GM20431 (cell line): ENCODE data around the gene AKAIN1.

ENCODE experiments used
- in situ Hi-C: fragments of 300-500 bp; cut with MseI, MboI; formaldehyde crosslinking; loops from one replicate; pipeline ENCODE4 v1.15.0; 2020; ENCODE audit warnings: low sequenced_read_pairs; ENCODE audit not compliant: unreplicated experiment

The AKAIN1 gene, protein sequence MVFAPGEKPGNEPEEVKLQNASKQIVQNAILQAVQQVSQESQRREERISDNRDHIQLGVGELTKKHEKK

DNA sequence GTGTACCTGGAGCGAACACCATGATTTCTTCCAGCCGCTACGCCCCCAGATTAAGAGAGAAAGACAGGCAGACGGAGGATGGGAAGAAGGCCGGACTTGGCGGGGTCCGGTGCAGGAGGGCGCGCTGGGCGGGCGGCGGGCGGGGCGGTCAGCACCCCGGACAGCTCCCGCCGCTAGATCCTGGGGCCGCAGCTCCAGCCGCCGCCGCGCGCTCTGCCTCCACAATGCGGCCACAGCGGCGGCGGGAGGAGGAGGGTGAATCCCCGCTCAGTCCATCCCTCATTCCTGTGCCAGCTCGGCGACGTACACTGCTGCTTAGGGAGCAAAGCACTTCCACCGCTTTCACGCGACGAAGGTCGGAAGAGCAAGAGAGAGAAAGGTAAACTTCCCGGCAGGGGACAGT, at the start of gene AKAIN1:
AKAIN1 (minus strand) TSS at position 226 of the 403 bp plus-strand sequence; CDS start at position 22, 204 bp downstream.
- in situ Hi-C loops, result no loop called here

DNA sequence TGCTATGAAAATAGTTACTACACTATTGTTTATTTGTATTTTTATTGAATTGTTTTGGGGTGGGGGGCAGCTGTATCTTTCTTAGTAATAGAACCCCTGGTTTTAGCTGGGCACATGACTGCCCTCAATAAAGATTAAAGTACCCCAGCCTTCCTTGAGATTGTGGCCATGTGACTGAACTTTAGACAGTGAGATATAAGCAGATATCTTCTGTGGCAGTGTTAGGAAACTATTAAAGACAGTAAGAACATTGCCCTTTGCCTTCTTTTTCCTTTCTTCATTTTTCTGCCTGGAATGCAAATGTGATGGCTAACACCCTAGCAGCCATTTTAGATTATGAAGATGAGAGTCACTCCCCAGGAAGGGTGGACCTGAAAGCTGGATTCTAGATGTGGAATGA, 47.9 kb upstream of the AKAIN1 start:
- in situ Hi-C loops, result no loop called here

DNA sequence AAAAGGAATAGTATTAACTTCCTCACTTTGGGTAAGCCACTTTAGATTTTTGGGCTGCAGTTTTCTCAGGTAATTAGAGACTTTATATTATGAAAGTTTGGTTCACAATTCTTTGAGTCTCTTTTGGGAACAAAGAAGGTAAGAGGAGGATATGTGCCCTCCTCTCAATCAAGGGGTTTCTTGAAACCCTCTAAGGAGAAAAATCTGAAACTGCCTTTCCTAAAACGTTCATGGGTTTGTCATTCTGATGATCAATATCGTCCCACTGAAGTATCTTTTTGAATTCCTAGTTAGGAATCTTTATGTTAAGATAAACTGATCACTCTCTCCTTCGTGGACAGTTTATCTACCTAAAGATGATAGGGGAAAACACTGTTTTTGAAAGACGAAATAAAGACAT, 42.4 kb upstream of the AKAIN1 start:
- in situ Hi-C loops, result no loop called here

DNA sequence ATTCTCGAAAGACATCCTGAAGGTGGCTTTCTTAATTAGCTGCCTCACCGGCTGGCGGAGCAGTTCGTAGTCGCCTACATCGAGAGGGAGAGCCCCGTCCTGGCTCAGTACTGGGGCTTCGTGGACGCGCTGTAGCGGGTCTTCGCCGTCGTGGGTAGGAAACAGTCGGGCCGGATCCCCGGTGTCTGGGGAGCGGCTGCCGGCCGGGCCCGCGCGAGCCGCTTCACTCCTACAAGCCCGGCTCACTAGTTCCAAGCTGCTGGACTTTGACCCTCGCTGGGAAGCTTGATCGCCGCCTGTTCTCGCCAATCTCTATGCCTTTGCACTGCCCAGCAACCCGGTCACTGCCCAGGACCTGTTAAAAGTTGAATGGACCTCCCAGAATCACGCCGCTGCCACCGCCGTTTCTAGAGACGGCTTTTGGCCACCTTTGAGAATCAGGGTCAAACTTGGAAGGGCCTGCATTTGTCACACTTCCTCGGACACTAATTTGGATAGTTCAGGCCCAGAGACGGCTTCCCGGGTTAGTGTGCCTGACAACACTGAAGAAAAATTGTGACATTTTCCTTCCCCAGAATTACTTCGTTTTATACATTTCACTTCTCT, 41.4 kb upstream of the AKAIN1 start:
- in situ Hi-C loops, result no loop called here

DNA sequence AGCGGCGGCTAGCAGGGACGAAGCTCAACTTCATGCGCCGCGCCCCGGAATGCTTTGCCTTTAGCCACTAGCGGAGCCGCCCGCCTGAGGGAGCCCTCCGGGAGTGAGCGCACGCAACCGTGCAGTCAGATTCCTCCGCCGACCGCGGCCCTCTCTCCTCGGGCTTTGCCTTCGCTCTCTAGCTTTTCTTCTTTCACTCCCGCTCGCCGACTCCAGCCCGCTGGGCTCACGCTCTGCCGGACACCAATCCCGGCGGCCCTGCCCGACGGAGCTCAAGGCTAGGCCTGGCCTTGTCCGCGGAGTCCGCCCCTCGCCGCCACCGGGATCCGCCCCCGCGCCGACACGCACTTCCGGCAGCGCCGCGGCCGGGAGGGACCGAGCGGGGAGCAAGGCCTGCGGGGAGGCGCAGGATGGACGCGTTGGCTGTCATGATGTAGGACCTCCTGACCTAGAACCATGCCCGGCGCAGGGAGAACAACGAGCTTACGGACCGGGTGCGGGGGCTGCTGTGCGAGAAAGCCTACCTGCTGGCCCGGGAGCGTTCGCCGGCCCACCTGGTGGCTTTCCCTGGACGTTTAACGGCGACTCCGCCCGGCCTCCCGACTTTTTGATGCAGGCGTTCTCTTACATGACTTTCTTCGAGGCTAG, 40.8 kb upstream of the AKAIN1 start:
- in situ Hi-C loops, result no loop called here

DNA sequence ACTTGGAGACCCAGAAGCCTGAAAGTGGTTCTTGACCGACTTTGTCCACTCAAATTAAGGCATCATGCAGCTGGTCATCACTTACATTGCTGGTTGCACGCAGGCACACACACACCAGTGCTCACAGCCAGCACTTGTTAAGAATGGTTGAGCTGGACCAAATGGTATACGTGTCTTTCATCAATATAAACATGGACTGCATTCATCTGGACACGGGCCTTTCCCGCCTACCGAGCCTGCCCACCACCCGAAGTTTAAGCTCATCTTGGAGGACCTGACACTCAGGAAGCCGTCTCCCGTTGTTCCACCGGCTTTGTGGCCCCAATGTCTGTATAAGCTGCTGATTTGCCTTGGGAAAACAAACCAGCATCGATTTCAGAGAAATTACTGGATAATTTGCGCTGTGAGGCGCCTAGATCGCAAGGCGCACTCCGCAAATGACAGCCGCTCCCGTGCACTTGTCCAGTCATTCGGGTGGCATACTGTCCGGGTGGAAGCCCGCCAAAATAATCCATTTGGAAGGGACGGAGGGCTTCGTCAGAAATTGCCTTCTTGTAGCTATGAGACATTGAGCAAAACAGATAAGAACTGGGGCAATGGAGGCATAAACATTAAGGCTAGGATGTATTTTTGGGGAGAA, 40.1 kb upstream of the AKAIN1 start:
- in situ Hi-C loops, result no loop called here

DNA sequence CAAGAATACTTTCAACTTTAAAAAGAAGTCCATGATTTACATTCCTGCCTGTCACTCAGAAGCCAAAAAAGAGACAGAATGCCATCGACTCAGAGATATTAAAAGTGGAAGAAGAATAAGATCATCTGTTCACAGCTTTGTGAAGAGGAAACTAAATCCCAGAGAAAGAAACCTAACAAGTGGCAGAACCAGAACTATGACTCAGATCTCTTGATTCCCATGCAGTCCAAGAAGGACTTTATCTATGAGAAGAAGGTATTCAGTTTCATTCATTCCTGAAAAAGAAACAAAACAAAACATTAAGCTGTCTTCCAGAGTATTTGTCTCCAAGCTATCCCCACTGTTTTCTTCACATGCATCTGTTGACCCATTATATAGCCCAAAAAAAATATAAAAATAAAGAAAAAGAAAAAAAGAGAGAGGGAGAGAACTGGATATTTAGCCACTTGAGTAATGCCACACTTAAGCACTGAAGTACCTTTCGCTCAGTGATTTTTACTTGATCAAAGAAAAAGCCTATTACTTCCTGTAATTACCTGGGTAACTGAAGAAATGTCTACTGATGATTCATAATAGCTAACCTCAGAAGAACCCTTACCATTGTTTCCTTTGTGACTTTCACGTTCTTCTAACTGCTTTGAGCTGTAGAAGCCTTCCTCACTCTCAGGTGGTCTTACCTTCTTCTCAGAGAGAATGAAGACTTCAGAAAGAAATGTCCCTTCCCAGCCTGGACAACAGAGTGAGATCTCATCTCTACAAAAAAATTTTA, 17.7 kb upstream of the AKAIN1 start:
- in situ Hi-C loops, result no loop called here

DNA sequence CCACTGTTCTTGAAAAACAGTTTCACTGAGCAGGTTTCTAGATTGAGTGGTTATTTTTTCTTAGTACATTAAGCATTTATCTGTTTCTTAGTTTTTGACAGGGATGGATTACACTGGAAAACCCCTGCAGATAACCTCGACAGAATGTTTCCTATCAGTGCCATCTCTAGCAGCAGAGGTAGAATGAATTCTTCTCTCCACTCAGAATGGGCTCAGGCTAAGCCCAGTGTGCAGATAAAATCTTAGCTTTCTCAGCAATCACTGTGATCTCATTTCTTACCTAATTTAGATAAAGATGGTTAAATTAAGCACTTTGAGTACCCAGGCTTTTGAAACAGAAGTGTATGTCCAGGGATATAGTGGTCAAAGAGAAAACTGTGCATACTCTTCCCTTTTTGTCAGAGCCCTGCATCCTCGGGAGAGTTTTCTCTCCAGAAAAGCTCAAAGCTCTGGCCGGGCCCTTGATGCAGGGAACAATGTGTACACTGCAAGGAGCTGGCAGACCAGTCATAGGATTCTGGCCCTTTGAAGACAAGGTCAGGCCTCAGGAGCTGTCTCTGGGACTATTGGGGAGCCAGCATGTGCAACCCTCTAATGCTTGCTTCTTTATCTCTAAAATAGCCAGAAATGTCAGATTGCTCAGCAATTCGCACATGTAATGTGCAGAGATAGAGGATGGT, 10.6 kb upstream of the AKAIN1 start:
- in situ Hi-C loops, result no loop called here

DNA sequence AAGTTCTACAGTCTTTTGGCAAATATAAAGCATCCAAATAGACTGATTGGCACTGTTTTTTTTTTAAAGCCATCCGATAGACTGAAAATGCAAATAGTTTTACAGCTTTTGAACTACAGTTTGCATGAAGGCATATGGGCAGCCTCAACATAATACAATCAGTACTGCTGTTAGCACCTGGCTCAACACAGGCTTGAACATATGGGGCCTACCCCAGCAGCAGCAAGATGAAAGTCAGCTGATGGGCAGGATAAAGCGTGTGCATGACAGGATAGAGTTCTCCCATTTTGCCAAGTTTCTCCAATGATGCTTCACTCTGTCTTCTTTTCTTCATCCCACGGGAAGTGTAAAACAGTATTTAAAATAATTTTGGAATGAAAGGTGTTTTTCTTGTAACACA, 1.3 kb upstream of the AKAIN1 start:
- in situ Hi-C loops, result no loop called here

DNA sequence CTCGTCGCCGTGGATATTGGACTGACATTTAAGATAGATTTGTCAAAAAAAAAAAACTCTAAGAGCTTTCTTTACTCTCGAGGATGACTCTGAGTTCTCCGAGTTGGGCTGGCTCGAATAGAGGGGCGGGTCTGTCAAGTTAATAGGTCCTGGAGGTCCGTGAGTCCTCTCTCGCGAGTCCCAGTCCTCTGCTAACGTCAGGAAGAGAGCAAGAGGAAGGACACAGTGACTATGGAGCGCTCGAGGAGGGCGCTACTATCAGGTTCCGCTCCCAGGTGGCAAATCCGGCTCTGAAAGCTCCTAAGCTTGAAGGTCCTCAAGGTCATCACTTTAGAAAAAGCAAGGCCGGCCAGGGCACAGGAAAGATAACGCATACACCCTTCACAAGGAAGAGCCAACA, 404 bp upstream of the AKAIN1 start:
- in situ Hi-C loops, result no loop called here

DNA sequence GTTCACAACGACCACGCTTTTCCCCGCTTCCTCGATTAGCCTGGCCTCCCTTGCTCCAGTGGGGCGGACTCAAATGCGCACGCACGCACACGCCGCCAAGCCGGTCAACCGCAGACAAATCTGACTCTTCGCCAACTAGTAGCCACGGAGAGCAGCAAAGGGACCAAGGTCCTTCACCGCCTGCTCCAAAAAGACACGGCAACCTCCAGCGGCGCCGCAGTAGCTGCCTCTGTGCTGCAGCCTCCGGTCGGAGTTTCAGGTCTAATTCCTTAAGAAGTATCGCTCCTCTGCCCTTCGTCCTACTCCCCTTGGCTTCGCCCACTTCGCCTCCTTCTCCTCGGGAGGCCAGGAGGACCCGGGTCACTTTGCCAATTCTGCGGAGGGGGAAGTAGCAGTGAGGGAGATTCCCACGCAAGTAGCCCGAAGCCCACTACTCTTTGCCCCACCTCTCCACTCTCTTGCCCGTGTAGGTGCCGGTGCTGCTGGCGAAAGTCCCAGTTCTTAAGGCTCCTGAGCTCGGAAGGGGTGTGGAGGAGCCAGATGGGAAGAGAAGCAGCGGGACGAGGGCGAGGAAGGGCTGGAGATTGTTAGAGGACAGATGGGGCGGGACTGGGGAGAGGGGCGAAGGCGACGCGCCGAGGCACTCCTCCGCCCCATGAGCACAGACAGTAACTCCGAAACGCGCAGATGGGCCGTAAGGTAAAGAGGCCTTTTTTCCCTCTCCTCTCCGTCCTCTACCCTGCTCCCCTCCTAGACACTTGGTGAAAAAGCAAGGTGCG, 615 bp downstream of the AKAIN1 start:
- in situ Hi-C loops, result no loop called here

DNA sequence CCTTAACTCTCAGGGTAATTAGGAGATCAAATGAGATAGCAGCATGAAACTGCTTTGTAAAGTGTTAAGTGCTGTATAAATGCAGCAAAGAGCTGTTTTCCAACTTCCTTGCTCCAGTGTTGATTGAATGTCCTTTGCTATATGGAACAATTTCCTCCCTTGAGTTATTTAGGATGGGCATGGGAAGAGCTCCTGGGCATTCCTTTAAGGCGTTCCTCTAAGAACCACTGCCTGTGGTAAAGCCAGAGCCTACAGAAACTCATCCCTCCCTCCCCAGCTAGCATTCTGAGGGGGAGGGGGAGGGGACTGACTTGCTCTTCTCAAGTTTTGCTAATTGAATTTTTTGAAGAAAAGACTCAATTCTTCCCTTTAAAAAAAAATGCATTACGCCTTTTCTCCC, 1.4 kb downstream of the AKAIN1 start:
- in situ Hi-C loops, result no loop called here

DNA sequence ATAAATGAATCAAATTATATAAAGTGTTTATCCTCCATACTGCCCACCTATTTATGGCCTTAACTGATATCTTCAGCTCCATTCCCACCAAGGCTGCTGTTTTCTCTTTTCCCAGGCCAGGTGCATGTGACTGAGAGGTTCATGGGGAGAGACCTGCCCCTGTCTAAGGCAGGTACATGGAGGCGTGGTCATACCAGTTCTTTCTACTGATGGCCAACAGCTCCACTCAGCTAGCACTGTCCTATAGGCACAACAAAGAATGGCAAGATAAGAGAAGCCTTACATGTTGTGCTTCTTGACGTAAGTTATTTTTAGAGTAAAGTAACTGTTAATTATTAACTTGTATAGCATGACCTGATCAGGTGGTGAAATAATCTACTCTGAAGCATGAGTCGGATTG, 16.8 kb downstream of the AKAIN1 start:
- in situ Hi-C loops, result no loop called here

DNA sequence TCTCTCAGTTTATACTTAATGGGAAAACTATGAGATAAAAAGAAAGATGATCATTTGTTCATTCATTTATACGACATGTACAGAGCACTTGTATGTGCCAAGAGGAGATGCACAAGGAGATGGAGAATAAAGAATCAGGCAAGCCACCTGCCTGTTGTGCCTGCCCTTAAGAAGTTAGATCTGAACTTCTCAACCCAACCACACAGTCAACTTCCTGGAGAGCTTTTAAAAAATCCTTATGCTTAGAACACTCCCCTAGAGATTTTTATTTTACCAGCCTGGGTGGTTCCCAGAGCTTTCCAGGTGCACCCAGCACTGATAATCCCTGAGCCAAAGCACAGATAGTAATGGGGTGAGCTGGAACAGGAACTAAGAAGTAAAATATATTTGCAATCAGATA, 18.5 kb downstream of the AKAIN1 start:
- in situ Hi-C loops, result no loop called here

DNA sequence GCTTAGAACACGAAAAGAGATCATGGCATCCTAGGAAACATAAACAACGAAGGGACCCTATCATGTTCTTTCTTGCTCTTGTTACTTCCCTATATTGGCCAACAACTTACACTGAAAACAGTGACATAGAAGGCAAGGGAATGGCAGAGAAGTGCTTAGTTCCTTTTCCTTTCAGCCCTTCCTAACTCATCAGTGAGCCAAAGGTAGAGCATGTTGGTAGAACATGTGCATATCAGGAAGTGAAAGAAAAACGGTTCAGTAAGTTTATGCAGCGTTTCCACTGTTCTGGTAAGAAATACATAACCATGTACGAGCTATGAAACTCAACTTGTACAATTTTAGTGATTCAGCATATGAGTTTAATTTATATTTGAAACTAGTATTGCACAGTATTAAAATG, 21.7 kb downstream of the AKAIN1 start:
- in situ Hi-C loops, result no loop called here

DNA sequence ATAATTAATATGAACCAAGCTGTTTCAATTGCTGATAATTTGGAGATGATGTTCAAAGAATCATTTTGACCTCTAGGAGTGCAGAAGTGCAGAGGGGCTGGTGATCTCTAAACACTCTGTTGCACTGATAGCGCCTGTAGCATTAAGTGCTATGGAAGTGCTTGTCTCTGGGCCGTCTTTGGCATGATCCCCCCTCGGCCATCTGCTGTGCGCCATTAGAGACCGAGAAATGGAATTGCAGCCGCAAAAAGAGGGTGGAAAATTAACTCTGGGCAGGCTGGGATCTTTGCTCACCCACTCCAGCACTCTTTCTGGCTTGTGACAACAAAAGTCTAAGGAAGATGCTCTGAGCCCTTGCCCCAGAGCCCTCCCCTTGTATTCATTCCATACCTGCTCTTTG, 23.4 kb downstream of the AKAIN1 start:
- in situ Hi-C loops, result no loop called here

DNA sequence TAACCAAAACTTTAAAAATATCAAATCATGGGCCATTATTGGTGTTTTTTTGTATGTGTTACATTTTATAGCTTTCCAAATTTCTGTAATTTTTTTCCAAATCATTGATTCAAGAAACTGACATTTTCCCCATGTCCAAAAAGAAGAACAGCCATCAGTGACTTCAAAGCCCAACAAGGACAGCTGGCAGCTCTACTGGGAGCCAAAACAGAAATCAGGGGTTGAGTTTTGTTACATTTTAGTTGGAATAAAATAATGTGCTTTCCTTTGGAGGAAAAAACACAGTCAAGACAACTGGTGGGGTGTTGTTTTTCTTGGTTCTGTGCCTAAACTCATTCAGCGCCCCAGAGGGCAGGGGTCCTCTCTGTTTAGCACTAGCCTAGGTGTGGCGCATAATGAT, 23.8 kb downstream of the AKAIN1 start:
- in situ Hi-C loops, result no loop called here

DNA sequence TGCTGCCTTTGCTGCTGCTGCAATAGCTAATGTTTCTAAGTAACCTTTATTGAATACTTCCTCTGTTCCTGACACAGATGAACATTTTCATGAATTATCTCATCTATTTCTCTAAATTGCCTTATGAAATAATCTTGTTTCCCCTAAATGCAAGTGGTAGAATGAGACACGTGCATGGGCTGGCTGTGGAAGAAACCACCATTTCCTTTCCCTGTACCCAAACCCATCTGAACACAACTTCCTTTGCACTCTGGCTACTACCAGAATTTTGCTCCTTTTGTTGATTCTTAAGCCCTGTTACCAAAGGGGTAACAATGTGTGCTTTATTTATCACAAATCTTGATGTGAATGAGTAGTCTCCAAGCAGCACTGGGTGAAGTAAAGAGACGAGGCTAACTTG, 29.2 kb downstream of the AKAIN1 start:
- in situ Hi-C loops, result no loop called here

DNA sequence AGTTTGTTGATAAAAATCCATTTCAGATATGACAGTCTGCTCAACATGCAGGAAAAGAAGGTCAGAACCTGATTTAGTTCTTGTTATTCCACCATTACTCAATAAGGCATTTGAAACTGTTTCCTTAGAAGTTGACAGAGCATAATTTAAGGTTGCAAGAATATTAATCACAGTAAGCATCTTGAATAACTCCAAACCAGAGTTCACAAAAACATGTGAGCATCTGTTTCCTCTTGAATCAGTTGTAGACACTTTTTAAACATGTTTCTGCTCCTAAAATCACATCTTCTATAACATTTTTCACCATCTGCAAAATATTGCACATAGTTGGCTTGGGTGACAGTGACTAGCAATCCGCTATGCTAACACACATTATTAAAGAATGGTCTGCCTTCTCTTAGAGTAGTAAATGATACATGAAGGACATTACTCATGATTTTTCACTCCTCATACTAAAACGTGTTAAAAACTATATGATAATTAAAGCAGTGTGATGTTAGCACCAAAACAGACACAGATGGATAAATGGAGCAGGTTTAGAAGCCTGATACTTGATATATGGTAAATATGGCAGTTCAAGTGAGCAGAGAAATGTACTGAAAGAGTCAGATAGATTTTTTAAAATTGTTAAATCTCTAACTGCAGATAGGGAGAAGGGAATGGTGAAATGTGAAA, 30.3 kb downstream of the AKAIN1 start:
- in situ Hi-C loops, result no loop called here
